ENCODE measurements around the gene CNOT6. TPM values are rescaled to one million over a fixed set of nuclear protein-coding genes. Genes with fewer than 3 reads are reported as not detected.

CNOT6 gene
- total and polyA plus RNA-seq, 10 of the 15 experiments (the other 5 are each of a cell fraction or from before 2014, with no cell fraction given), result 3.8 to 22.1 (median 12.1) TPM

DNA sequence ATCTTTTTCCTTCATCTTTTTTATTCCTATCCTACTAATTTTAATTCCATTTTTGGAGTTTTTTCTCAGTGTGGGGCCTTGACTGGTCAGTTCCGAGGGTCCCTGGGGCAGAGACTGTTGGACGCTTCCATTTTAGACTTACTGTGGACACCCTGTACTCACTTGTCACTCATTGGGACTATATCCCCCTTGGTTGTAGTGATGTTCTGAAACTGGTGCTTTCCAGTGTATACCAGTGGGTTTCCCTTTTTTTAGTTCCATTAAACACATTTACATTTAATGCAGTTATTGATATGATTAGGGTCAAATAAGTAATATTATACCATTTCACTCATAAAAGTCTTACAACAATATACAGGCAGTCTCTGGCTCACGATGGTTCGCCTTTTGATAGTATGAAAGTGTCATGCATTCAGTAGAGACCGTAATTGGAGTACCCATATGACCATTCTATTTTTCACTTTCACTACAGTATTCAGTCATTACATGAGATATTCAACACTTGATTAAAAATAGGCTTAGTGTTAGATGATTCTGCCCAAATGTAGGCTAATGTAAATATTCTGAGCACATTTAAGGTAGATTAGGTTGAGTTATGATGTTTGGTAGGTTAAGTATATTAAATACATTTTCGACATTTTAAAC, 46.0 kb downstream of the CNOT6 start:
- Histone ChIP-seq H3K27ac (ENCODE audit: control insufficient read depth, insufficient read depth) (peak overlapping the region; percentile 71), H3K79me2 (ENCODE audit: control insufficient read depth, insufficient read depth, low read length) (peaks cover 18% of the 10 kb centered on the region), H3K4me1 (ENCODE audit: control insufficient read depth, insufficient read depth, low read length) (0 out of 2 replicates have a peak, but pooled peaks cover 6% of the 10 kb centered on the region), H2AFZ (ENCODE audit: control insufficient read depth, low read depth, low read length) (no peak overlapping the region), H3K9me3 (replicated peaks; ENCODE audit: control insufficient read depth, insufficient read depth, low read length) (peaks cover 2% of the 10 kb centered on the region; the same call in 2 of the 3 replicates), H3K4me2 (ENCODE audit: control insufficient read depth, insufficient read depth) (peak overlapping the region; percentile 11; the same call in 1 of the 2 replicates), H3K4me3 (no peak overlapping the region), H3K36me3 (ENCODE audit: control insufficient read depth in 2 of 2, insufficient read depth in 2 of 2, low read length in 1 of 2) (peaks cover 3 to 15% of the 10 kb centered on the region in 2 experiments), H3K27me3 (replicated peaks in 1 of 2; ENCODE audit: control insufficient read depth in 2 of 2, insufficient read depth in 2 of 2, low read length in 1 of 2) (no peaks in the 10 kb centered on the region), H4K20me1 (ENCODE audit: control insufficient read depth, insufficient read depth) (no peaks in the 10 kb centered on the region), H3K9ac (ENCODE audit: control insufficient read depth, insufficient read depth, low read length) (peak overlapping the region; percentile 56)
- RAD21 ChIA-PET (ENCODE audit: unreplicated experiment), result no interaction called here
- BruUV-seq (replicated peaks), result no TSS peak
- 27% methylated on average over 6 of the region's 6 CpGs for WGBS (ENCODE audit: insufficient coverage, insufficient replicate concordance, low lambda C conversion rate, missing lambda C conversion rate)
- in situ Hi-C loops (cut with MboI) (no loop called here), intact Hi-C loops (cut with micrococcal nuclease; ENCODE audit: unreplicated experiment) (loop anchor here (1.0 kb wide), 1 partner anchor 22 kb away; no protein-coding TSS in a partner anchor)
- POLR2A ChIA-PET, result no interaction called here
- peak; percentile 97 for ATAC-seq
- no peak for DNase-seq (ENCODE audit: low read depth, low spot score)
- SMC1A ChIA-PET (ENCODE audit: uncharacterized antibody, unreplicated experiment), result no interaction called here
- peak; percentile 88 for FAIRE-seq
- CTCF ChIA-PET, result no interaction called here
- TF ChIP-seq, protein P1, sequence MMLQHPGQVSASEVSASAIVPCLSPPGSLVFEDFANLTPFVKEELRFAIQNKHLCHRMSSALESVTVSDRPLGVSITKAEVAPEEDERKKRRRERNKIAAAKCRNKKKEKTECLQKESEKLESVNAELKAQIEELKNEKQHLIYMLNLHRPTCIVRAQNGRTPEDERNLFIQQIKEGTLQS (IDR thresholded peaks at IDR 0.05; ENCODE audit: borderline replicate concordance, extremely low read depth, low read depth, low read length), result no peak
- no peak for TF ChIP-seq CBX3 (IDR thresholded peaks at IDR 0.05; ENCODE audit: borderline replicate concordance, low read depth)
- TF ChIP-seq ZZZ3 (IDR thresholded peaks at IDR 0.05; ENCODE audit: control insufficient read depth, insufficient read length, low read depth), result no peak
- TF ChIP-seq TCF3 (IDR thresholded peaks at IDR 0.05; ENCODE audit: borderline replicate concordance, insufficient read depth, low read depth, low read length), result no peak
- TF ChIP-seq KDM1A (IDR thresholded peaks at IDR 0.05; ENCODE audit: borderline replicate concordance), result no peak
- peak; percentile 69; the same call in 1 of the 2 replicates for TF ChIP-seq RELB (IDR thresholded peaks at IDR 0.05; ENCODE audit: low read depth)
- TF ChIP-seq, protein P2, sequence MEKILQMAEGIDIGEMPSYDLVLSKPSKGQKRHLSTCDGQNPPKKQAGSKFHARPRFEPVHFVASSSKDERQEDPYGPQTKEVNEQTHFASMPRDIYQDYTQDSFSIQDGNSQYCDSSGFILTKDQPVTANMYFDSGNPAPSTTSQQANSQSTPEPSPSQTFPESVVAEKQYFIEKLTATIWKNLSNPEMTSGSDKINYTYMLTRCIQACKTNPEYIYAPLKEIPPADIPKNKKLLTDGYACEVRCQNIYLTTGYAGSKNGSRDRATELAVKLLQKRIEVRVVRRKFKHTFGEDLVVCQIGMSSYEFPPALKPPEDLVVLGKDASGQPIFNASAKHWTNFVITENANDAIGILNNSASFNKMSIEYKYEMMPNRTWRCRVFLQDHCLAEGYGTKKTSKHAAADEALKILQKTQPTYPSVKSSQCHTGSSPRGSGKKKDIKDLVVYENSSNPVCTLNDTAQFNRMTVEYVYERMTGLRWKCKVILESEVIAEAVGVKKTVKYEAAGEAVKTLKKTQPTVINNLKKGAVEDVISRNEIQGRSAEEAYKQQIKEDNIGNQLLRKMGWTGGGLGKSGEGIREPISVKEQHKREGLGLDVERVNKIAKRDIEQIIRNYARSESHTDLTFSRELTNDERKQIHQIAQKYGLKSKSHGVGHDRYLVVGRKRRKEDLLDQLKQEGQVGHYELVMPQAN (conservative IDR thresholded peaks at IDR 0.05), result no peak
- TF ChIP-seq TAF1 (IDR thresholded peaks at IDR 0.05; ENCODE audit: borderline replicate concordance, low read depth, low read length), result no peak
- TF ChIP-seq SUPT20H (IDR thresholded peaks at IDR 0.05; ENCODE audit: borderline replicate concordance, control insufficient read depth, low read depth, low read length), result no peak
- TF ChIP-seq SMARCA5 (IDR thresholded peaks at IDR 0.05), result no peak
- TF ChIP-seq, protein P3, sequence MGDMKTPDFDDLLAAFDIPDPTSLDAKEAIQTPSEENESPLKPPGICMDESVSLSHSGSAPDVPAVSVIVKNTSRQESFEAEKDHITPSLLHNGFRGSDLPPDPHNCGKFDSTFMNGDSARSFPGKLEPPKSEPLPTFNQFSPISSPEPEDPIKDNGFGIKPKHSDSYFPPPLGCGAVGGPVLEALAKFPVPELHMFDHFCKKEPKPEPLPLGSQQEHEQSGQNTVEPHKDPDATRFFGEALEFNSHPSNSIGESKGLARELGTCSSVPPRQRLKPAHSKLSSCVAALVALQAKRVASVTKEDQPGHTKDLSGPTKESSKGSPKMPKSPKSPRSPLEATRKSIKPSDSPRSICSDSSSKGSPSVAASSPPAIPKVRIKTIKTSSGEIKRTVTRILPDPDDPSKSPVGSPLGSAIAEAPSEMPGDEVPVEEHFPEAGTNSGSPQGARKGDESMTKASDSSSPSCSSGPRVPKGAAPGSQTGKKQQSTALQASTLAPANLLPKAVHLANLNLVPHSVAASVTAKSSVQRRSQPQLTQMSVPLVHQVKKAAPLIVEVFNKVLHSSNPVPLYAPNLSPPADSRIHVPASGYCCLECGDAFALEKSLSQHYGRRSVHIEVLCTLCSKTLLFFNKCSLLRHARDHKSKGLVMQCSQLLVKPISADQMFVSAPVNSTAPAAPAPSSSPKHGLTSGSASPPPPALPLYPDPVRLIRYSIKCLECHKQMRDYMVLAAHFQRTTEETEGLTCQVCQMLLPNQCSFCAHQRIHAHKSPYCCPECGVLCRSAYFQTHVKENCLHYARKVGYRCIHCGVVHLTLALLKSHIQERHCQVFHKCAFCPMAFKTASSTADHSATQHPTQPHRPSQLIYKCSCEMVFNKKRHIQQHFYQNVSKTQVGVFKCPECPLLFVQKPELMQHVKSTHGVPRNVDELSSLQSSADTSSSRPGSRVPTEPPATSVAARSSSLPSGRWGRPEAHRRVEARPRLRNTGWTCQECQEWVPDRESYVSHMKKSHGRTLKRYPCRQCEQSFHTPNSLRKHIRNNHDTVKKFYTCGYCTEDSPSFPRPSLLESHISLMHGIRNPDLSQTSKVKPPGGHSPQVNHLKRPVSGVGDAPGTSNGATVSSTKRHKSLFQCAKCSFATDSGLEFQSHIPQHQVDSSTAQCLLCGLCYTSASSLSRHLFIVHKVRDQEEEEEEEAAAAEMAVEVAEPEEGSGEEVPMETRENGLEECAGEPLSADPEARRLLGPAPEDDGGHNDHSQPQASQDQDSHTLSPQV (IDR thresholded peaks at IDR 0.05), result peak; percentile 15; the same call in 1 of the 2 replicates

Data from GM12878 (cell line).